Hepatocyte (in vitro differentiated cells): ENCODE results near the gene PRKCZ. TPM values are rescaled to one million over a fixed set of nuclear protein-coding genes. Genes with fewer than 3 reads are reported as not detected.

ENCODE experiments used
- DNase-seq: peaks from one replicate; pipeline ENCODE4 v3.0.0-alpha.2; 2016; ENCODE audit warnings: low spot score
- H2AFZ ChIP-seq: fragments of 200-600 bp; sonication (generic); 2 replicates; pipeline ENCODE4 v1.6.0; 2016; ENCODE audit warnings: antibody characterized with exemption, mild to moderate bottlenecking
- H3K27ac ChIP-seq: fragments of 200-600 bp; sonication (generic); 2 replicates; pipeline ENCODE4 v1.5.1; 2016; ENCODE audit warnings: mild to moderate bottlenecking
- H3K27me3 ChIP-seq: fragments of 200-600 bp; sonication (generic); 2 replicates; pipeline ENCODE4 v1.6.1; 2016
- H3K36me3 ChIP-seq: fragments of 200-600 bp; sonication (generic); replicated peaks from 2 replicates; pipeline ENCODE4 v1.5.1; 2016; ENCODE audit warnings: low read depth; ENCODE audit not compliant: insufficient read depth
- H3K4me1 ChIP-seq: fragments of 200-600 bp; sonication (generic); 2 replicates; pipeline ENCODE4 v1.5.1; 2016; ENCODE audit warnings: mild to moderate bottlenecking, moderate library complexity; ENCODE audit not compliant: insufficient read depth
- H3K4me2 ChIP-seq: fragments of 200-600 bp; sonication (generic); 2 replicates; pipeline ENCODE4 v1.6.0; 2016
- H3K4me3 ChIP-seq: fragments of 200-600 bp; sonication (generic); 2 replicates; pipeline ENCODE4 v1.5.1; 2016; ENCODE audit warnings: mild to moderate bottlenecking
- H3K79me2 ChIP-seq: fragments of 200-600 bp; sonication (generic); 2 replicates; pipeline ENCODE4 v1.6.0; 2017; ENCODE audit warnings: mild to moderate bottlenecking
- H3K9me2 ChIP-seq: fragments of 200-600 bp; sonication (generic); replicated peaks from 2 replicates; pipeline ENCODE4 v1.6.0; 2017; ENCODE audit warnings: mild to moderate bottlenecking; ENCODE audit not compliant: insufficient read depth
- H3K9me3 ChIP-seq: fragments of 200-600 bp; sonication (generic); 2 replicates; pipeline ENCODE4 v1.5.1; 2016; ENCODE audit warnings: low read depth, mild to moderate bottlenecking
- H4K20me1 ChIP-seq: fragments of 200-600 bp; sonication (generic); 2 replicates; pipeline ENCODE4 v1.6.0; 2016; ENCODE audit warnings: mild to moderate bottlenecking; ENCODE audit not compliant: insufficient read depth, poor library complexity, severe bottlenecking
- CTCF ChIP-seq: fragments of 200-600 bp; sonication (generic); IDR thresholded peaks from 2 replicates; pipeline ENCODE4 v1.5.1; 2016; ENCODE audit warnings: antibody characterized with exemption, mild to moderate bottlenecking; ENCODE audit not compliant: poor library complexity
- EZH2 ChIP-seq: fragments of 200-600 bp; sonication (generic); IDR thresholded peaks from 2 replicates; pipeline ENCODE4 v1.6.1; 2016; ENCODE audit warnings: antibody characterized with exemption, mild to moderate bottlenecking, borderline replicate concordance
- EZH2phosphoT487 ChIP-seq: fragments of 200-600 bp; sonication (generic); IDR thresholded peaks from one replicate; pipeline ENCODE4 v1.6.1; 2018; ENCODE audit warnings: antibody characterized with exemption, mild to moderate bottlenecking, low read depth, moderate library complexity; ENCODE audit not compliant: unreplicated experiment, severe bottlenecking
- WGBS: methylation state at CpG from one replicate; pipeline ENCODE4 v1.1.6; 2016; ENCODE audit warnings: low lambda C conversion rate; ENCODE audit errors: missing lambda C conversion rate; 5-methylcytosine and 5-hydroxymethylcytosine counted together
- polyA plus RNA-seq: library from polyadenylated mRNA; unstranded; fragments of >200 nt; fragmentation: Nextera tagmentation; extraction: Ambion mirVana; gene quantifications from 2 replicates; pipeline ENCODE4 v1.2.1, GENCODE V29; 2016
- total RNA-seq: library from RNA; depleted of rRNA; stranded (reverse); fragments of >200 nt; gene quantifications from 2 replicates; pipeline ENCODE4 v1.2.3, GENCODE V29; 2014

Gene PRKCZ
- total and polyA plus RNA-seq, 2 experiments from 2014 or later, result 41.0 to 52.3 TPM

DNA sequence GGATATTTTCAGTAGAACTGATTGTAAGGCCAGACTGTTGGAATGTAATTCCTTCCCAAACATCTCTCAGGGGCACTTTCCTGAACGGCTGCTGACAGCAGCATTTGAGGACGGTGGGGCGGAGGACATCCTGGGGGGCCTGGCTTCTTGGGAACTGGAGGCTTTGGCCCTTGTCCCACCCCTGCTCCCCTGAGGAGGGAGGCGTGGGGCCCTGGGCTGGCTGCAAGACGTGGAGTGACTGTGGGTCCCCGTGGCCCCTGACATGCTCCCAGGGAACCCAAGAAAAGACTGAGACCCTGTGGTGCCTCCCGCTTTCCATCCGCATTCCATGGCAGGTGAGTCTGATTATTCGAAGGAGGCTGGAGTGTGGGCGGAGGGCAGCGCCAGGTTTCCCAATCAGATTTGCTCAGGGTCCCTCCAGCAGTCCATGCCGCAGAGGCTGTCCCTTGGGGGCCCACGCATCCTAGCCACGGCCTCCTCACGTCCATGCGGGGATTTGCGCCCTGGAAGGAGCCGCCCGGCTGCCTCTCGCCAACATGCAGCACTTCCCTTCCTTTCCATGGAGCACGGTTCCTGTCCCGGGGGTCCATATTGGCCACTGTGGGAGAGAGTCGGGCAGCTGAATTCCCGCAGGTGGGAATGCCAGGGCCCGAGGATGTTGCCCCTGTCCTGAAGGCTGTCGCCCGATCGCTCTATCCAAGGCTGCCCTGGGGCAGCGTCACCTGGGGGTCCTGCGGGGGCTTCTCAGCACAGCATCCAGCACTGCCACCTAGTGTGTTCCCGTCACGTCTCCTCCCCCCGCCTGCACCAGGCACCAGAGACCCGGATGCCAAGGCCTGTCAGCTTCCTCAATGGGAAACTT is 75.4 kb downstream of the PRKCZ start:
- Histone ChIP-seq H3K9me3 (no peaks in the 10 kb centered on the region), H3K4me2 (no peak overlapping the region), H2AFZ (no peak overlapping the region), H3K9me2 (no peaks in the 10 kb centered on the region), H4K20me1 (no peaks in the 10 kb centered on the region), H3K27ac (no peak overlapping the region), H3K4me3 (no peak overlapping the region), H3K4me1 (no peaks in the 10 kb centered on the region), H3K79me2 (peaks cover 7% of the 10 kb centered on the region), H3K36me3 (no peaks in the 10 kb centered on the region), H3K27me3 (no peaks in the 10 kb centered on the region)
- WGBS, result 90% methylated on average over 33 of the region's 34 CpGs
- TF ChIP-seq EZH2 (no peak), EZH2phosphoT487 (no peak), CTCF (no peak)
- DNase-seq, result no peak

- no peaks in the 10 kb centered on the region for H3K36me3 ChIP-seq
- H3K27ac ChIP-seq, result no peak overlapping the region
- no peak for DNase-seq
- H3K9me3 ChIP-seq, result no peaks in the 10 kb centered on the region
- no peak overlapping the region for H3K4me3 ChIP-seq
- H3K4me2 ChIP-seq, result no peak overlapping the region
- H3K9me2 ChIP-seq, result no peaks in the 10 kb centered on the region
- no peaks in the 10 kb centered on the region for H3K27me3 ChIP-seq
- TF ChIP-seq EZH2 (no peak), EZH2phosphoT487 (no peak), CTCF (no peak)
- WGBS, result 95% methylated on average over 39 of the region's 39 CpGs
- peaks cover 4% of the 10 kb centered on the region for H3K79me2 ChIP-seq
- H3K4me1 ChIP-seq, result no peaks in the 10 kb centered on the region
- H2AFZ ChIP-seq, result no peak overlapping the region
- no peaks in the 10 kb centered on the region for H4K20me1 ChIP-seq
Measured at GRCh38 chr1:2126331-2127186, 76.3 kb downstream of the PRKCZ start.

DNA sequence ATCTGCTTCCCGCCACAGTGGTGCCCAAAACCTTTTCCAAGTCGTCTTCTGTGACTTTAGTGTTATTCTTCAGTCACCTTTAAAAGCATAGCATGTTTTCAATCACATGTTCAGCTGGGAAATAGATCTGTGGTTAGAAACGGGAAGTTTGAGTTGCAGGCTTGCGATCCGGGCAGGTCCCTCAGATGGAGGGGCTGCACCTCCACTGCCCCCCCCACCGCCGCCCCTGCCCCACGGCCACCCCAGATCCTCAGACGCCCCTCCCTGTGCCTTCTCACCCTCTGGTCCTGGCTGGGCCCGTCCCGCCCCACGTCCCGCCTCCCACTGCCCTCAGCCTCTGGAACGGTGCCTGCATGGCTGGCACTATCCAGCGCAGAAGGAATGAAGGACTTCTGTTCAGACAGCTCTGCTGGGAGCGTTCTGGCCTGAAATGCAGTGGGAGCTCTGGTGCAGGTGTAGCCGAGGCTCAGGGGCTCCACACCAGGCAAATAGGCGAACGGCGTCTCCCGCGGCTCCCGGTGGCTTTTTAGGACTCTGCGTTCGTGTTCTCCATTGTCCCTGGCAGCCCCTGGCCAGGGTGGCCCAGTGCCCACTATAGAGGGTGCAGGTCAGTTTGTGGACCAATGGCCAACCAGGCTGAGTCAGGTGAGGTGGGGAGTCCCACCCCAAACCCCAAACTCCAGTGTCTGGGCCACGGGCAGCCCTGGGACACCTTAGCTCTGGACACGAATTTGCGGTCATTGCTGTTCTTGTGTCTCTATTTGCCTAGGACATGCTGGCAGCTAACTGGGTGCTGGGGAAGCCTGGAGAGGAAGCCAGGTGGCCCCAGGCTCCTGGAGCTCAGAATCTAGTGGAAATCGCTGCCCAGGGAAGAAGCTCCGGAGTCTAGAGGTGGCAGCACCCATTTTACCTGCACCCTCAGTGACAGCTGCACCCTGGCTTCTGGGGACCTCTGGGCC is 77.3 kb downstream of the PRKCZ start:
- no peak overlapping the region for H3K4me2 ChIP-seq
- H3K27ac ChIP-seq, result no peak overlapping the region

More for the DNA sequence above, 77.3 kb downstream of the PRKCZ start:
- Histone ChIP-seq H3K4me1 (peaks cover 2% of the 10 kb centered on the region), H3K36me3 (no peaks in the 10 kb centered on the region), H3K9me2 (no peaks in the 10 kb centered on the region), H3K27me3 (no peaks in the 10 kb centered on the region), H3K4me3 (no peak overlapping the region), H2AFZ (no peak overlapping the region), H3K9me3 (no peaks in the 10 kb centered on the region), H4K20me1 (no peaks in the 10 kb centered on the region), H3K79me2 (peaks cover 6% of the 10 kb centered on the region)
- no peak for DNase-seq
- 92% methylated on average over 26 of the region's 30 CpGs for WGBS
- TF ChIP-seq CTCF, result no peak
- TF ChIP-seq EZH2, result no peak
- TF ChIP-seq EZH2phosphoT487, result no peak
